Right lobe of liver (tissue), 6 donors: ENCODE results near the gene WDR6. TPM values are rescaled to one million over a fixed set of nuclear protein-coding genes. Genes with fewer than 3 reads are reported as not detected.
A peak's percentile ranks its signal among the peaks of the same experiment; 100 is the strongest.

Experiments used
- ATAC-seq, 4 donors: fragments of 200-7000 bp; cut with Tn5 transposase; one replicate each; pipeline ENCODE4 v1.9.1; 2020; ENCODE audit warnings: mild to moderate bottlenecking in 4 of 4, moderate library complexity in 4 of 4
- DNase-seq, 3 donors: peaks; one replicate each; pipeline ENCODE4 v3.0.0-alpha.2; 2020
- H3K27ac ChIP-seq, 3 donors: fragments of 200-600 bp; one replicate each; pipeline ENCODE4 v1.8.0; 2022
- H3K27me3 ChIP-seq, 2 donors: fragments of 200-600 bp; one replicate each; pipeline ENCODE4 v1.8.0; 2022
- H3K36me3 ChIP-seq, 4 donors: fragments of 200-600 bp; sonication (generic) in 1 of 4; one replicate each; pipeline versions ENCODE4 v1.5.1 to v1.8.0; 2017 to 2022; ENCODE audit warnings: control low read depth in 1 of 4
- H3K4me1 ChIP-seq, 4 donors: fragments of 200-600 bp; sonication (generic) in 1 of 4; one replicate each; pipeline versions ENCODE4 v1.5.1 to v1.8.0; 2017 to 2022; ENCODE audit warnings: control low read depth in 1 of 4
- H3K4me3 ChIP-seq, 3 donors: fragments of 200-600 bp; one replicate each; pipeline ENCODE4 v1.8.0; 2022
- H3K9me3 ChIP-seq, 4 donors: fragments of 200-600 bp; sonication (generic) in 1 of 4; one replicate each; pipeline versions ENCODE4 v1.5.1 to v1.8.0; 2017 to 2022; ENCODE audit warnings: control low read depth in 1 of 4
- POLR2A ChIP-seq: fragments of 450-650 bp; IDR thresholded peaks from one replicate; pipeline ENCODE4 v1.6.1; 2017; ENCODE audit warnings: antibody characterized with exemption, mild to moderate bottlenecking
- WGBS: methylation state at CpG from one replicate; pipeline ENCODE4 v1.1.6; 2018; ENCODE audit warnings: low coverage, low lambda C conversion rate; ENCODE audit not compliant: insufficient coverage; ENCODE audit errors: missing lambda C conversion rate; 5-methylcytosine and 5-hydroxymethylcytosine counted together
- intact Hi-C, 2 donors: fragments of 100-400 bp; cut with DNase I; formaldehyde crosslinking; loops; one replicate each; pipeline versions ENCODE4 v1.11.2 to v1.14.1; 2022
- total RNA-seq, 6 experiments: library from RNA; depleted of rRNA in 2 of 6; stranded (reverse); fragments of >200 nt in 2 of 6; fragmentation: NEBNext Ultra II Directional in 3 of 6; extraction: Animal tissue kit (Norgen Biotek cat#: 25700) in 3 of 6; gene quantifications; one replicate each; pipeline versions ENCODE4 v1.1.0 to v1.2.4, GENCODE V29; 2016 to 2023
- TF ChIP-seq, protein P1 (sequence below), 4 donors: fragments of 200-600 bp in 3 of 4; fragments of 450-650 bp in 1 of 4; IDR thresholded peaks; one replicate each; pipeline versions ENCODE4 v1.5.1 to v1.8.0; 2016 to 2022; ENCODE audit warnings: antibody characterized with exemption in 4 of 4, mild to moderate bottlenecking in 2 of 4
- donor health status: DM: no; HTN: yes; CAD: no.
- donor health status: DM: no; HTN: no; CAD: no.
- donor health status: DM: no; HTN: no; CAD: no.
- donor health status: DM: no; HTN: yes; CAD: no.
- donor health status: DM: no; HTN: yes; CAD: no.

WDR6 gene
- total RNA-seq, 6 experiments from 2014 or later, result 35.7 to 72.9 (median 65.4) TPM

DNA sequence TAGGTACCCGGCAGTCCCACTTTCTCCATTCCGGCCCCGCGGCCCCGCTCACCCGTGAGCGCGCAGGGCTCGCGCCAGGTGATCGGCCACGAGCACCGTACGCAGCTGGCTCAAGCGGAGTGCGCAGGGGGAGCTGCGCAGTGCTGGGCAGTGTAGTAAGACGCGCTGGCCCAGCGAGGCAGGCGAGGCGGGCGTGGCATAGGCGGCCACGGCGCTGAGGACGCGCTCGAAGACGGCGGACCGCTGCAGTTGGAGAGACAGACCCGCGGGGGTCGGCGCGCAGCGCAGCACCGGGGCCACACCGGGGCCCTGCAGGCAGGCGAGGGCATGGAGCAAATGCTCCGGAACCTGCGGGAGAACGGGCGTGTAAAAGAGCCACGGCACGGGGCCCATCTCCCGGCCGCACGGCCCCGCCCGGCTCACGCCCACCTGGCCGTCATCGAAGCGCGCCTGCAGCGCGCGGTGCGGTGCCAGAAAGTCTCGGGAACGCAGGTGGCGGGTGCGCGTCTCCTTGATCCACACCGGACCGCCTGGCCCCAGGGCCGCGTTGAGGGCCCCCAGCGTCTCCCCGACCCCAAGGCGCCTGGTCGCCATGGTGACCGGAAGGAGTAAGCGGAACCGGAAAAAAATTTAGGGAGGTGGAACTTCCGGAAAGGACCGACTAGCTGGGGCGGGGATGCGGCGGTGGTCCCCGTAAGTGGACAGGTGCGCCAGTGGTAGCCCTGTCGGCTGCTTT, 10.9 kb downstream of the WDR6 start, which contains the start of gene DALRD3:
Gene DALRD3 (minus strand): TSS at position 610 of the 736 bp plus-strand sequence. CDS start 16 bp downstream, at position 594.
- Histone ChIP-seq H3K4me3 (peak within 1 kb of the TSS; percentile 88 to 91 (median 89)), H3K27ac (peak within 1 kb of the TSS in 1 of 3 donors; percentile 65), H3K4me1 (peaks cover 0 to 29% (median 11%) of the 10 kb centered on the region in 4 donors), H3K27me3 (no peaks in the 10 kb centered on the region), H3K36me3 (peaks cover 0 to 24% (median 10%) of the 10 kb centered on the region in 4 donors), H3K9me3 (no peaks in the 10 kb centered on the region)
- TF ChIP-seq, protein P1, sequence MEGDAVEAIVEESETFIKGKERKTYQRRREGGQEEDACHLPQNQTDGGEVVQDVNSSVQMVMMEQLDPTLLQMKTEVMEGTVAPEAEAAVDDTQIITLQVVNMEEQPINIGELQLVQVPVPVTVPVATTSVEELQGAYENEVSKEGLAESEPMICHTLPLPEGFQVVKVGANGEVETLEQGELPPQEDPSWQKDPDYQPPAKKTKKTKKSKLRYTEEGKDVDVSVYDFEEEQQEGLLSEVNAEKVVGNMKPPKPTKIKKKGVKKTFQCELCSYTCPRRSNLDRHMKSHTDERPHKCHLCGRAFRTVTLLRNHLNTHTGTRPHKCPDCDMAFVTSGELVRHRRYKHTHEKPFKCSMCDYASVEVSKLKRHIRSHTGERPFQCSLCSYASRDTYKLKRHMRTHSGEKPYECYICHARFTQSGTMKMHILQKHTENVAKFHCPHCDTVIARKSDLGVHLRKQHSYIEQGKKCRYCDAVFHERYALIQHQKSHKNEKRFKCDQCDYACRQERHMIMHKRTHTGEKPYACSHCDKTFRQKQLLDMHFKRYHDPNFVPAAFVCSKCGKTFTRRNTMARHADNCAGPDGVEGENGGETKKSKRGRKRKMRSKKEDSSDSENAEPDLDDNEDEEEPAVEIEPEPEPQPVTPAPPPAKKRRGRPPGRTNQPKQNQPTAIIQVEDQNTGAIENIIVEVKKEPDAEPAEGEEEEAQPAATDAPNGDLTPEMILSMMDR (IDR thresholded peaks at IDR 0.05), result no peak
- peak; percentile 35 for TF ChIP-seq POLR2A
- ATAC-seq (peak in 3 of 4 donors; percentile 1 to 8 (median 2)), DNase-seq (peak; percentile 73 to 79 (median 75))
- WGBS, result under 1% methylated on average over 24 of the region's 85 CpGs
- intact Hi-C loops, result no loop called here

DNA sequence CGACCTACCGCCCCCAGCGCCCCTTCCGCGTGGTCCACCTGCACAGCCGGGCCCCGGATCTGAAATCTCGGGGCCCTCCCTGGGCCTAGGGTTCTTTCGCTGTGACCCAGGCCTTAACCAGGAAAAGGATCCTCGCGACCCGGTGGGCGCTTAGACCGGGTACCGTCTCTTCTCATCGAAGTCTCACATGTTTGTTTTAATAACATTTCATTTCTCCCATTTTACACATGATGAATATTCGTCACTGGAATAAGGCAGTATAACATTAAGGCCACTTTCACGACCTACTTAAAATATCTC, 11.5 kb downstream of the WDR6 start:
- peaks cover 0 to 29% (median 10%) of the 10 kb centered on the region in 4 donors for H3K36me3 ChIP-seq
- no peak for ATAC-seq
- no peak for TF ChIP-seq POLR2A
- H3K4me3 ChIP-seq, result peak overlapping the region; percentile 88 to 91 (median 89)
- H3K27me3 ChIP-seq, result no peaks in the 10 kb centered on the region
- H3K4me1 ChIP-seq, result peaks cover 0 to 31% (median 11%) of the 10 kb centered on the region in 4 donors
- DNase-seq, result no peak
- WGBS, result 2% methylated on average over 16 of the region's 18 CpGs
- intact Hi-C loops, result no loop called here
- peak overlapping the region in 1 of 3 donors; percentile 65 for H3K27ac ChIP-seq
- no peaks in the 10 kb centered on the region for H3K9me3 ChIP-seq

DNA sequence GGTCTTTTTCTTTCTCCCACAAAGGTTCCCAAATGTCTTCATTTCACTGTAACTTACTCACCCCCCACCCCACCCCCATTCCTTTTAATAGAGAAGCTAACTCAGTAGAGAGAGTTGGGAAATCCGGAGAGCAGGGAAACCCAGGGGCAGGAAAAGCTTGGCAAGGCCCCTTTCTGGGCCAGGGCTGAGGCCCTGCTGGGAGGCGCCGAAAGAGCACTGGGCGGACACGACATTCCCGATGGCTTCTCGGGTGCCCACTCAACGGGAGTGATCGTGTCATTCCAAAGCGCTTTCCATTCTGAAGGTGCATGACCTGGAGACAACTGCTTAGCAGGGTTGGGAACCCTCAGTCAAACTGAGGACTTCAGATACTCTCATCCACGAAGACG, 12.7 kb downstream of the WDR6 start:
- Histone ChIP-seq H3K36me3 (peaks cover 0 to 32% (median 12%) of the 10 kb centered on the region in 4 donors), H3K9me3 (no peaks in the 10 kb centered on the region), H3K4me3 (peak overlapping the region; percentile 92 to 99 (median 97)), H3K27ac (peak overlapping the region; percentile 82 to 100 (median 99)), H3K27me3 (no peaks in the 10 kb centered on the region), H3K4me1 (peaks cover 0 to 31% (median 11%) of the 10 kb centered on the region in 4 donors)
- WGBS, result 20% methylated on average over 12 of the region's 12 CpGs
- TF ChIP-seq, protein P1 (IDR thresholded peaks at IDR 0.05), result no peak
- TF ChIP-seq POLR2A, result no peak
- DNase-seq (peak in 1 of 3 donors; percentile 52), ATAC-seq (no peak)
- intact Hi-C loops, result no loop called here

DNA sequence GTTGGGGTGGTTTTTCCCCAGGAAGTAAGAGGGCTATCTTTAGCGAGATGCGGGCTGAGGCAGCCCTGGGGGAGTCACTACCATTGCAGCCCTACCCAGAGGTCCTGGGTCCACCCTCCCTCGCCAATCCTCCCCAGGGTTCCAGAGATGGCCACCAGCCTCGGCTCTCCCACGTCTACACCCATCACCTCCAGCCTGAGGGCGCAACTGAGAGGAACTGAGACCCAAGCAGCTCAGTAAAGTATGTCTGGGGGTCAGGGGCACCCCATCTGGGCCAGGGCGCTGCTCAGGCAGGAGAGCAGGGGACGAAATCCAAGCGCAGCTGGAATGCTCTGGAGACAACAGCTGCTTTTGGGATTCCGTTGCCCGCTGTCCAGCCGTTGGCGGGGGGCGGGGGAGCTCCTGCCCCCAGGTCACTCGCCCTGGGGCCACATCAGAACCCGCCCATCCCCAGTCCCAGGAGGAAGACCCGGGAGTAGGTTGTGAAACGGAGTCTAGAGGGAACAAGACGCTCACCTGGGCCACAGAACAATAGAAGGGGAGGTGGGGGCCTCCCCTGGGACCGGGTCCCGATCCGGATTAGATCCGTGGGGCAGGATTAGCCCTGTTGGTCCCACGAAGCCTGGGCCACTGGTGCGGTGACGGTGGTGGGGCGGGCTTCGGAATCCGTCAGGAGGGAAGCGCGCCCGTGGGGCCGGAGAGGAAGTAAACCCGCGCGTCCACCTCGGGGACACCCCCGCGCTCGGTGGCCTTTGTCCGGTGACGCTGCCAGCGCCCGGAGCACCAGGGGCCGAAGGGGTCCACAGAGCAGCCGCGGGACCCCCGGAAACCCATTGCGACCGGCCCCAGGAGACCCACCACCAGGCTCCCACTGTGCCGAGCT, 13.4 kb downstream of the WDR6 start:
- no peaks in the 10 kb centered on the region for H3K27me3 ChIP-seq
- intact Hi-C loops, result no loop called here
- peak overlapping the region; percentile 92 to 99 (median 97) for H3K4me3 ChIP-seq
- TF ChIP-seq, protein P1 (IDR thresholded peaks at IDR 0.05), result no peak
- TF ChIP-seq POLR2A, result no peak
- peak; percentile 19 to 33 (median 23) for ATAC-seq
- peaks cover 0 to 32% (median 12%) of the 10 kb centered on the region in 4 donors for H3K36me3 ChIP-seq
- H3K4me1 ChIP-seq, result peaks cover 0 to 31% (median 11%) of the 10 kb centered on the region in 4 donors
- H3K9me3 ChIP-seq, result no peaks in the 10 kb centered on the region
- DNase-seq, result peak; percentile 74 to 82 (median 79)
- 0% methylated on average over 5 of the region's 51 CpGs for WGBS
- peak overlapping the region; percentile 82 to 100 (median 99) for H3K27ac ChIP-seq
